GM19035 (cell line): ENCODE measurements around the gene ERV3-1.
"Not testable (repeated sequence)": the region's sequence is repeated elsewhere in the genome, so short reads cannot be mapped to it uniquely, and the experiment has no call there.

Source experiments
- ATAC-seq: cut with Tn5 transposase; IDR thresholded peaks from one replicate; pipeline ENCODE4 v1.9.1; 2021; ENCODE audit not compliant: unreplicated experiment

The ERV3-1 gene

DNA sequence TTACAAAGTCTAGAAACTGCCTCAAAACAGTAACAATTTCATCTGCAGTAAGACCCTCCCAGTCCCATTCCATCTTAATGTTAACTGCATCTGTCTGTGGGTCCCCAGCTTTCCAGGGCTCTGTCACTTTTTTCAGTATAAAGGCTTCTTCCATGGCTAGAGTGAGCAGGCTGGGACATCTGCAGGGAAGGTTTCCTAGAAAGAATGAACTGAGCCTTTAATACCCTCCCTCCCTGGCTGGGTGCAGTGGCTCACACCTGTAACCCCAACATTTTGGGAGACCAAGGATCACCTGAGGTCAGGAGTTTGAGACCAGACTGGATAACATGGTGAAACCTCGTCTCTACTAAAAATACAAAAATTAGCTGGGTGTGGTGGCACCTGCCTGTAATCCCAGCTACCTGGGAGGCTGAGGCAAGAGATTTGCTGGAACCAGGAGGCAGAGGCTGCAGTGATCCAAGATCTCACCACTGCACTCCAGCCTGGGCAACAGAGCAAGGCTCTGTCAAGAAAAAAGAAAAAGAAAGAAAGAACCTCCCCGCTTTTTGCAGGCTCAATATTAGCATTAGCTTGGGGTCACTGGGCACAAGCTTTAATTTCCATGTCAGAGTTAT is 3.4 kb downstream of the ERV3-1 start:
- no peak for ATAC-seq

DNA sequence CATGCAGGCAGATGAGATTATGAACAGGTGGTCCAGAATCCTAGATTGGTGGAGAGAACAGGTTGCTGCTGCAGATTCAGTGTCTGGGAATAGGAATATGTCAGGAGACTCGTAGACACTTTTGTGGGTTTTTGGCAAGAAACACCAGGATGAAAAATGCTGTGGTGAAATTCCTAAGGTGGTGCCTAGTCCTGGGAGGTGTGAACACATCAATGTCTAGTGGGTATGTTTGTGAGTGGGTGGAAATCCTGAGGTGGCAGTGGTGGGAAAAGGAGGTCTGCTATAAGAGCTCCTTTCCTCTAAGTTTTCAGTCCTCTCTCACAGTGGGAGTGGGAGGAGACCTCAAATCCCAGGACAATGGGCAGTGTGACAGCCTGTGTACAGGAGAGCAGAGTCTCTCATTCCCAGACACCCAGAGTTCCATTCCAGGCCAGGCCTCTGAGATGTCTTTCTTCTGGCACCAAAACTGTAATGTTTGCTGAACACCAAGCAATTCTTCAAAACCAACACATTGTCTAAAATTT is 5.1 kb downstream of the ERV3-1 start:
- ATAC-seq: no peak

DNA sequence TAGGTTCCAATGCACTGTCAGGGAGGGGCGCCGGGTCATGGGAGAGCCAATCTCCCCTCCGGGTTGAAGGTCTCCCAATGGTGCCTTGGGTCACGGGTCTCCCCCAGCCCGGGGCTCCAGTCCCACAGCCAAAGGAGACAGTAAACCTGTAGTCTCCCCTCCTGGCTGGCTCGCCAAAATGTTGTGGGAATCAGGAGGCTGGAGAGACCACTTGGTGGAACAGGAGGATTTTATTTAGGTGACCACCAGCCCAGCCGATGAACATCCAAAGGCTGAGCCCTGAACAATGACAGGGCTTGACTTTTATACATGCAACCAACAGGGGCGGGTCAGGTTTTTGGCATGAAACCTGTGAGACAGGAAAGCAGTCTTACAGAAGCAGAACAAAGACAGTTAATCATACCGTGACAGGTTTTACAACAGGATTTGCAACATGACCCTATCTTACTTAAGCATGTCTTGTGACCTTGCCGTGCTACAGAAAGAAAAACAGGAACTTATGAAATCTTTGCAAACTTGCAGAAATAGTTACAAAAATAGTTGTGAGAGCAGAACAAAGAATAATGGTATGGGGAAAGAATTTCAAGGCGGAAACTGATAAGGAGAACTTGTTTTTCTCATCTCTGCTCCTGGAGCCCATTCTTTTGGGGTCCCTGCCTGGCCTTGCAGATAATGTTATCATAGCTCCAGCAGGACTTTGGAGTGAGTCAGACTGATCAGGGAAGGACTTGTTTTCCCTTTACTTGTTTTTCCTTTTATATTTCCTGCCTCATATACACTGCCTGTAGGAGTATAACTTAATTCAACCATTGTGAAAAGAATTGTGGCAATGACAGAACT is 7.1 kb downstream of the ERV3-1 start:
- no peak for ATAC-seq

DNA sequence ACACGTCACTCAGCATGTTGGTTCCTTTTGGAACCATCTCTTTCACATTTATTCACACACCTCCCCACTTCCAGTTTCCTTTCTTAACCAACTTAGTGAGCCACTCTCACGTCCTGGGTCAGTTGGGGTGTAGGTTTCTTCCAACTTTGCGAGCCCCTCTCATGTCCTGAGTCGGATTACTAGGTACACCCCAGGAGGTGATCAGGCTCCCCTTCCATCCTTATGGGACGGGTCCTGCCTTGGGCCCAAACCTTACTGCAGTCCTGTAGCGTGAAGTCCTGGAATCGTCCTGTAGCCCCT is 7.7 kb downstream of the ERV3-1 start:
- no peak for ATAC-seq

DNA sequence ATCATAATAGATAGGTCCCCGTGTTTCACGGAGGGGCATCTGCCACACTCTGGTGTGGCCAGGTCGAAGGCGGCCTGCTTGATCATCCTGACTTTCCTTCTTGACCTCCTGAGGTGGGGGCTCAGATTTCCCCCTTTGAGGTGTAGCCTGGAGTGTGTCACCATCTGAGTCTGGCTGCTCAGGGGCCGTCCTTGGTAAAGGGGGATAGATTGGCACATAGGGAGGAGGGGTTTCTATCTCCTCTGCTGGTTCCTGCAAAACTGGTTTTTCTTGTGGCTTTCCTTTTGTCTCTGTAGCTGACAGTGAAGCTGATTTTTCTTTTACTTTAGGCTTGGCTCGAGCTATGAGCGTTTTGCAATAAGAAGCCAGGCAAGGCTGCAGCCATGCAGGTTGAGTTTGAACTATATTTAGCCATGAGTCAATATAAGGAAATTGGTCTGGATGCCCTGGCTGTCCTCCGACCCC is 8.5 kb downstream of the ERV3-1 start:
- ATAC-seq: no peak

DNA sequence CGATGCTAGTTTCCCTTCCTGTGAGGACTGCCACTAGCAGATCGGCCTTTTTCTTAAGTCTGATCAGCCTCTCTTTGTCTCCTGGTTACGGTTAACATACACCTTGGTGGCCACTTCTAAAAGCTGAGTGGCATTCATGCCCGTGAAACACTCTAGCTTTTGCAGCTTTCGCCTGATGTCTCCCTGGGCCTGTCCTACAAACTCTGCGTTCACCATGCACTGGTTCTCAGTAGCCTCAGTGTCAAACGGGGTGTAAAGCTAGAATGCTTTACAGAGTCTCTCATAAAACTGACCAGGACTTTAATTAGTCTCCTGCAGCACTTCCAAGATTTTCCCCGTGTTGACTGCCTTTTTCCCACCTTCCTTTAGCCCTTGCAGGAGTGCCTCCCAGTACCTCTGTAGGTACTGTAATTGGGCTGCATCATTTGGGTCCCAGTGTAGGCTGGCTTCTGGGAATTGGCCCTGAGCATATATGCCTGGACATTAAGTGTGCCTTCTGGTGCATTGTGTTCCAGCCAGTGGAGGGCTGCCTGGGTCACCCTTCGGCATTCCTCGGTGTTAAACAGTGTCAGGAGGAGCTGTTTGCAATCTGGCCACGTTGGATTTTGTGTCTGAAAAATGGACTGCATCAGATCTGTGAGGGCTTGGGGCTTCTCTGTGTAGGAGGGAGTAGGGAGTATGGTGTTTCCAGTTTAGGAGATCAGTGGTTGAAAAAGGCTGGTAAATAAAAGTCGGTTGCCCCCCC is 9.2 kb downstream of the ERV3-1 start:
- ATAC-seq: no peak

DNA sequence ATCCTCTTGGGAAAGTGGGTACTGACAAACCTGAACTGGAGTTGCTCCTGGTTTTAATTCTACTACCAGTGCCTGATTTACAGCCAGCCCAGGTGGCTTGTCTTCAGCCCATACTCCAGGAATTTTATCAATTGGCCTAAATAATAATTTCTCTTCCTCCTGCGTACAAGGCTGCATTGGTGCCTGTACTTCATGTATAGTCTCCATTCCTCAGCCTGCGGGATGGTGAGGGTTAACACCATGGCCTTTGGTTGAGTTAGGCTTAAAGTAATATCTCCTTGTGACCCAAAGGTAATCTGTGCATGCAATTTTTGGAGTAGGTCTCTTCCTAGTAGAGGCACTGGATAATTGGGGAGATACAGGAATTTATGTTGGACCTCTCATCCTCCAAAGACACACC is 10.2 kb downstream of the ERV3-1 start:
- ATAC-seq: no peak

DNA sequence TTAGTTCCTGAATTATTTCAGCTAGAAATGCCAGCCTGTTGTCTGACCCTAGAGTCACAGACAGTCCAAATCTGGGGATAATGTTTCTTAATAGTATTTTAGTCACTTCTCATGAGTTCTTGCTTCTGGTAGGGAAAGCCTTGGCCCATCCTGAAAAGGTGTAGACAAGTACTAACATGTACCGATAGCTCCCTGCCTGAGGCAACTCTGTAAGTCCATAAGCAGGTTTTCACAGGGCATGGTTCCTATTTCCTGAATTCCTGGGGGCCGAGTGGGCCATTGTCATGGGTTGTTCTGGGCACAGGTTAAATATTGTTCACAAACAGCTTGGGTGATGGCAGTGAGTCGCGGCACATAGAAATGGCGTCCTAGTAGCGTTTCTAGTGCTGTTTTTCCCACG is 12.6 kb downstream of the ERV3-1 start:
- ATAC-seq: no peak

DNA sequence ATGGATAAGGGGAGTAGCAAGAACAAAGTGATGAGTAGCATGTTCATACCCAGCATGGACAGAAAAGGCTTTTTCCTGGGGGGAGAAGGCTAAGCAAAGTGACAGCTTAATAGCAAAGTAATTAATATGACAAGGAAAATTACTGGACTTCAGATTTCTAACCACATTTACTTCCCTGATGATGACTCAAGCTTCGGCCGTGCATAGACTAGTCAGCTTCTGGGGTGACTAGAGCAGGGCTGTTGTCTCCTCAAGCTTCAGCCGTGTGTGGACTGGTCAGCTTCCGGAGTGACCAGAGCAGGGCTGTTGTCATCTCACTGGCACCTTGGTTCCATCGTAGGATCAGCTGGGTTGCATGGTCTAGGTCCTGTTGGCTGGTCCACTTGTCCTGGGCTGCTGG is 13.5 kb downstream of the ERV3-1 start:
- no peak for ATAC-seq

DNA sequence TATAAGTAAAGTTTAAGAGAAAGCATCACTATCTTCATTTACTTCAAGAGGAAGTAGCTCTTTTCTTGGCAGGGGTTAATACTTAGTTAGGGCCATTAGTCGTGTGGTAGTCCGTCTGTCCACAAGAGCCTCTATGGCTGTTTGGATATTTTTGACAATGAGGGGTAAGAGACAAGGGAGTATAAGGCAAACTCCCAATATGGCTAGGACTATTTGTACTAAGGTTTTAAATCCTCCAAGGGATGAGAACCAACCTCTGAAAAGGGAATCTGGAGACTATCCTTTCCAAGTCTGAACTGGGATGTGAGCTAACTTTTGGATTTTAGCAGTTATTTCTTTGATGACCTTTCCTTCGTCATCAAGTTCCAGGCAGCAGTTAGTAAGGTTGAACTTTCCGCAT is 15.6 kb downstream of the ERV3-1 start, which contains the start of gene ZNF117:
Gene ZNF117 (minus strand): TSS at position 101 of the 400 bp plus-strand sequence.
- ATAC-seq: no peak

DNA sequence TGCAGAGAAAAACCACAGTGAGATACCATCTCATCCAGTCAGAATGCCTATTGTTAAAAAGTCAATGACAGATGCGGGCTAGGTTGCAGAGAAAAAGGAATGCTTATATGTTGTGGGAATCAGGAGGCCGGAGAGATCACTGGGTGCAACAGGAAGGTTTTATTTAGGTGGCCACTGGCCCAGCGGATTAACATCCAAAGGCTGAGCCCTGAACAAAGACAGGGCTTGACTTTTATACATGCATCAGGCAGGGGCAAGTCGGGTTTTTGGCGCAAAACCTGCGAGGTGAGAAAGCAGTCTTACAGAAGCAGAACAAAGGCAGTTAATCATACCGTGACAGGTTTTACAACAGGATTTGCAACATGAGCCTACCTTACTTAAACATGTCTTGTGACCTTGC is 16.3 kb downstream of the ERV3-1 start:
- ATAC-seq: no peak

DNA sequence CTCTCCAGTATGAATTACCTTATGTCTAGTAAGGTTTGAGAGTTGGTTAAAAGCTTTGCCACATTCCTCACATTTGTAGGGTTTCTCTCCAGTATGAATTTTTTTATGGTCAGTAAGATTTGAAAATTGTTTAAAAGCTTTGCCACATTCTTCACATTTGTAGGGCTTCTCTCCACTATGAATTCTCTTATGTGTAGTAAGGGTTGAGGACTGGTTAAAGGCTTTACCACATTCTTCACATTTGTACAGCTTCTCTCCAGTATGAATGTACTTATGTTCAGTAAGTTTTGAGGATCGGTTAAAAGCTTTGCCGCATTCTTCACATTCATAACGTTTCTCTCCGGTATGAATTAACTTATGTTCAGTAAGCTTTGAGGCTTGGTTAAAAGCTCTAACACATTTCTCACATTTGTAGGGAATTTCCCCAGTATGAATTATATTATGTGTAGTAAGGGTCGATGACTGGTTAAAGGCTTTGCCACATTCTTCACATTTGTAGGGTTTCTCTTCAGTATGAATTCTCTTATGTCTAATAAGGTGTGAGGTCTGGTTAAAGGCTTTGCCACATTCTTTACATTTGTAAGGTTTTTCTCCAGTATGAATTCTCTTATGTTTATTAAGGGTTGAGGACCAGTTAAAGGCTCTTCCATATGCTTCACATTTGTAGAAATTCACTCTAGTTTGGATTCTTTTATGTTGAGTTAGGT is 27.8 kb downstream of the ERV3-1 start:
- ATAC-seq: no peak

DNA sequence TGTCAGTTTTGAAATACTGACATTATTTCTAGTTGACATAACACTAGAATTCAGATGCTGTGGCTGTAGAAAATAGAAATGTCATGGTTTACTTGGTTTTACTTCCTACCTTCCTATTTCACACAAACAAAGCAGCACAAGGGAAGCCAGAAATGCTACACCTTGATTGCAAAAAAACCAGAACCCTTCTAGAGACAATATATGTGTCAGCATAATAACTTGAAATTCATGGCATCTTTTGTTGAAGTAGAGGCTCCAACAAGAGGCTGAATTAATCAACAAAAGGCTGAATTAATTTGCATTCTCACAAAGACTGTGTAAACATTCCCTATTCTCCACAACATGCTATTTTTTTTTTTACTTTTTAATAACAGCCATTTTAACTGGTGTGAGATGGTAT is 40.9 kb downstream of the ERV3-1 start:
- no peak for ATAC-seq

DNA sequence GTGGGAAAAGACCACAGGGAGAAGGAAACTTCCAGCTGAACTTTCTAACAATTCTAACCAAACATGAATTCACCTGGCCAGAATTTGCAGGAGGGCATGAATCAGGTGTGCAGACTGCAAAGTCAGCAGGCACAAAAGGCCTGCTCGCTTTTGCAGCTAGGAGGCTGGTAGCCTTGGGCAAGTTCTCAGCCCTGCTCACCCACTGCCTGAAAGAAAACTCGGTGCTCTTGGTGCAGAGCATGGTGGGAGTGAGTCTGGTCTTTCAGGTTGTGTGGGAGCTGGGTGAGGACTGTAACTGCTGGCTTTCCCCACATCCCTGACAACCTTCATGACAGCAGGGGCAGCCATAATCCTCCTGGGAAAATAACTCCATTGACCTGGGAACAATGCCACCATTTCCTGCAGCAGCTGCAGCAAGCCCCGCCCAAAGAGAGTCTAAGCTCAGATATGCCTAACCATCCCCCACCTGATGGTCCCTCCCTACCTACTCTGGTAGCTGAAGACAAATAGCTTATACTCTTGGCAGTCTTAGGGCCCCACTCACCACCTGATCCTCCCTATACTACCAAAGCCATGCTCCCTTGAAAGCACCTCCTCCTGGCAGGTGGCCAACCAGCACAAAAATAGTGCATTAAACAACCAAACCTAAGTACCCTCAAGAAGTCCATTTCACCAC is 47.3 kb downstream of the ERV3-1 start:
- ATAC-seq: no peak

DNA sequence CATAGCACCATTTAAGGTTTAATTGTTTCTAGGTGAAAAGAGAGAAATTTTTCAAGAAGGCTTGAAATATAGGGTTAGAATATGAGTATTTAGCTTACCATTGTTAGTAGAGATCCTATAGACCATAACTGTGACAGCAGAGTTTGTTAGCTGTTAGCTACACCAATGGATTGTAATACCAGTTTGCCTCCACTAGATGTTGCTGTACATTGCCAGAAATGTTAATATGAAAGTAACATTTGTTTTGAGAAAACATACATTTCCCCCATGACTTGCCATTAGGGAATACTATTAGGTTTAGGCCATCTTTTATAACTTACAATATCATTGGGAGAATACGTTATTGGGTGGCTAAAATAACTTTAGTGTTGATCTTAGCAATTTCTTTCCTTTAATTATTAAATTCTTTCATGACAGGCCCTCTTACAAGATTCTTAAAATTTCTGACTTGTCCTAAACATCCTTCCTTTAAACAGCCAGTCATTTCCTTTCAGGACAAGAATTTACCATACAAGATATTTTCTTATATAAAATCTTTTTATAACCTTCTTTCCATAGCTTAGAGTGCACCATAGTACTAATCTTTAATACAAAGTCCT is 55.1 kb downstream of the ERV3-1 start:
- ATAC-seq: no peak

DNA sequence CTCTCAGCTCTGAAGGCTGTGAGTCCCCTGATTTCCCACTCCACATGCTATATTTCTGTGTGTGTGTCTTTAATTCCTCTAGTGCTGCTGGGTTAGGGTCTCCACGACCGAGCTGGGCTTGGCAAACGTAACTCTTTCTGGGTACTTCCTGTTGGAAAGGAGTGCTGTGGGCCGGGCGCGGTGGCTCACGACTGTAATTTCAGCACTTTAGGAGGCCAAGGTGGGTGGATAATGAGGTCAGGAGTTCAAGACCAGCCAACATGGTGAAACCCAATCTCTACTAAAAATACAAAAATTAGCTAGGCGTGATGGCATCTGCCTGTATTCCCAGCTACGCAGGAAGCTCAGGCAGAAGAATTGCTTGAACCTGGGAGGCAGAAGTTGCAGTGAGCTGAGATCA is 55.8 kb downstream of the ERV3-1 start:
- not testable (repeated sequence) for ATAC-seq

DNA sequence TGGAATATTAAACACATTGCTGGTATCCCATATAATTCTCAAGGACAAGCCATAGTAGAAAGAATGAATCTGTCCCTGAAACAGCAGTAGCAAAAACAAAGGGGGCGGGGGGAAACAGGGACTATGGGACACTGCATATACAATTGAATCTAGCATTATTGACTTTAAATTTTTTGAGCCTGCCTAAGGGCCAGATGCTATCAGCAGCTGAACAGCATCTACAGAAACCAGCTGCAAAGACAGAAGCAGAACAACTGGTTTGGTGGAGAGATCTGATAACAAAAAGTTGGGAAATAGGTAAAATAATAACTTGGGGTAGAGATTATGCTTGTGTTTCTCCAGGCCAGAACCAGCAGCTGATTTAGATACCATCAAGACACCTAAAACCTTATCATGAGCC is 57.7 kb downstream of the ERV3-1 start:
- ATAC-seq: not testable (repeated sequence)

DNA sequence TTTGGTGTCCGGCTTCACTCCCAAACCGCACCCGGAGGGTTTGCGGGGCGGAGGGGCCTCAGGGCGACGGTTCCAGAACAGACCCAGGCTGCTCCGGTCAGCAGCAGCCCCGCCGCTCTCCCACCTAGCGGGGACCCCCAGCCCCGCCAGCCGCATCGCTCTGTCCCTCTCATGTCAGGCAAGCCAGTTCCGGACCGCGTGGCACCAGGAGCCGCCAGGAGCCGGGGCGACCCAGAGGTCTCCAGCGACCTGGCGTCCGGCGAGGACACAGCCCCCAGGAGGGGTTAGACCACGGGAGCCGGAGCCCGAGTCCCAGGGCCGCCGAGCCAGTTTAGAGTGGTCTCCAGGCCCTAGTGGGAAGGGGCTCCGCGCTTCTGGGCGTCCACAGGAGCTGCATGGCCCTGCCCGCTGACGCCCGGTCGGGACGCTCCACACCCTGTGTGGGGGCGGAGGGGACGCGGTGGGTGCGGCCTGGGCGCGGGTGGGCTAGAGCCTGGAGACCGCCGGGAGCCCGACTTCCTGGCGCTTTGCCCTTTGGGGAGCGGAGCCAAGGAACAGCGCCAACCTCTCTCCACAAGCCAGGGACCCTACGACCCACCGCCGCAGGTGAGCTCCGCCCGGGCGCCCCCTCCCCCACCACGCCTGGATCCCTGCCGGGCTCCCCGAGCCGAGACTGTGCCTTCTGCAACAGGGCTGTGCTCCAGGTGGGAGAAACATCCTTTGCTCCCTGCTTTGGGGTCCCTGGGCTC is 59.1 kb downstream of the ERV3-1 start:
- no peak for ATAC-seq

DNA sequence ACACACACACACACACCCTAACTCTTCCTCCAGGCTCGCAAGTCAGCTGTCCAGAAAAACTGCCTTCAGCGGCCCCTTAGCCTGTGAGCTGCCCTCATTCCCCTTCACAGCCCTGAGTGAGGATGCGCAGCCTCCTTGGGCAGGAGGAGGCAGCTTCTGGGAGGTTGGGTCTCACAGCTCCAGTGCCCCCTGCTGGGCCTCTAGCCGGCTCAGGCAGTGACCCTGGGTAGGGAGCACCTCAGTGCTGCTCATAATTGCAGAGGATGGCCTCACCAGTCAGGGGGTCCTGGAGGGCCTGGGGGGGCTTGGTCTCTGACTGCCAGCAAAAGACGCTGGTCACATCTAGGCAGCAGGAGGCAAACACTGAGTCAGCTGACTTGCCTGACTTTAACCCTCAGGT is 59.7 kb downstream of the ERV3-1 start:
- no peak for ATAC-seq
